OCI-LY7 (cell line): ENCODE data around the gene SF3A1. TPM values are rescaled to one million over a fixed set of nuclear protein-coding genes. Genes with fewer than 3 reads are reported as not detected.

Source experiments
- BruUV-seq: library from RNA; stranded (reverse); fragments of 400-500 nt; replicated peaks from 2 replicates; lab custom pipeline; 2021; lab: Mats Ljungman, UMichigan
- CTCF ChIA-PET: fragments of 300-600 bp; sonication (Branson Sonifier 250); formaldehyde crosslinking; loops from one replicate; lab custom pipeline; 2022; ENCODE audit warnings: antibody characterized with exemption; ENCODE audit not compliant: unreplicated experiment; lab: Charles Lee
- POLR2A ChIA-PET: fragments of 300-600 bp; sonication (Branson Sonifier 250); formaldehyde crosslinking; loops from one replicate; lab custom pipeline; 2022; ENCODE audit warnings: antibody characterized with exemption; lab: Charles Lee
- DNase-seq: peaks from one replicate; pipeline ENCODE4 v3.0.0-alpha.2; 2015; ENCODE audit warnings: low spot score
- H2AFZ ChIP-seq: fragments of 200-600 bp; sonication (generic), shearing (Covaris generic); 2 replicates; pipeline ENCODE4 v1.6.1; 2014; ENCODE audit warnings: mild to moderate bottlenecking, antibody characterized with exemption, low read length, moderate library complexity
- H3K27ac ChIP-seq: fragments of 200-600 bp; sonication (generic); 2 replicates; pipeline ENCODE4 v1.5.1; 2014; ENCODE audit warnings: mixed run types, low read depth, mild to moderate bottlenecking, moderate library complexity, low read length, inconsistent platforms; ENCODE audit not compliant: poor library complexity, severe bottlenecking
- H3K36me3 ChIP-seq: fragments of 200-600 bp; sonication (generic); 2 replicates; pipeline ENCODE4 v1.6.1; 2014; ENCODE audit warnings: mild to moderate bottlenecking, antibody characterized with exemption, low read length, moderate library complexity, mixed read lengths; ENCODE audit not compliant: insufficient read depth
- H3K4me1 ChIP-seq: fragments of 200-600 bp; sonication (generic); 2 replicates; pipeline ENCODE4 v1.5.1; 2014; ENCODE audit warnings: mild to moderate bottlenecking, low read length; ENCODE audit not compliant: insufficient read depth, poor library complexity, severe bottlenecking
- H3K4me2 ChIP-seq: fragments of 200-600 bp; sonication (generic); 2 replicates; pipeline ENCODE4 v1.6.1; 2014; ENCODE audit warnings: mild to moderate bottlenecking, low read length
- H3K4me3 ChIP-seq: fragments of 200-600 bp; sonication (generic); 2 replicates; pipeline ENCODE4 v1.5.1; 2014; ENCODE audit warnings: mild to moderate bottlenecking, low read depth, low read length; ENCODE audit not compliant: poor library complexity, severe bottlenecking
- H3K79me2 ChIP-seq: fragments of 200-600 bp; sonication (generic); 2 replicates; pipeline ENCODE4 v1.6.1; 2016; ENCODE audit warnings: low read depth, mild to moderate bottlenecking, low read length, moderate library complexity, mixed read lengths; ENCODE audit not compliant: insufficient read depth
- H3K9me2 ChIP-seq: fragments of 200-600 bp; sonication (generic); 2 replicates; pipeline ENCODE4 v1.6.1; 2016; ENCODE audit warnings: mild to moderate bottlenecking, low read length, mixed read lengths; ENCODE audit not compliant: insufficient read depth
- H3K9me3 ChIP-seq: fragments of 200-600 bp; sonication (generic); 2 replicates; pipeline ENCODE4 v1.6.1; 2014; ENCODE audit warnings: mild to moderate bottlenecking, mixed run types, low read length, mixed read lengths
- H4K20me1 ChIP-seq: fragments of 200-600 bp; sonication (generic); 2 replicates; pipeline ENCODE4 v1.6.1; 2014; ENCODE audit warnings: mild to moderate bottlenecking, antibody characterized with exemption, low read length, moderate library complexity, mixed read lengths; ENCODE audit not compliant: insufficient read depth
- CTCF ChIP-seq: fragments of 200-600 bp; sonication (generic); conservative IDR thresholded peaks from 2 replicates; pipeline ENCODE4 v1.5.1; 2014; ENCODE audit warnings: mild to moderate bottlenecking, antibody characterized with exemption, low read length, moderate library complexity, mixed read lengths
- EZH2phosphoT487 ChIP-seq: fragments of 200-600 bp; sonication (generic); IDR thresholded peaks from 2 replicates; pipeline ENCODE4 v1.6.1; 2018; ENCODE audit warnings: low read depth, borderline replicate concordance, mild to moderate bottlenecking, mixed run types, antibody characterized with exemption, low read length, moderate library complexity, mixed read lengths
- intact Hi-C: fragments of 100-400 bp; cut with micrococcal nuclease; formaldehyde crosslinking; loops from one replicate; pipeline ENCODE4 v1.10.0; 2022; ENCODE audit not compliant: unreplicated experiment
- total RNA-seq, 2 experiments: library from RNA; depleted of rRNA in 1 of 2; stranded (reverse); fragments of >200 nt in 1 of 2; shearing (Covaris generic) in 1 of 2; gene quantifications; 2 replicates each; pipeline ENCODE4 v1.2.3, GENCODE V29; 2014 to 2022

Gene SF3A1
- total RNA-seq, 2 experiments from 2014 or later: 71.8 to 200 TPM

- intact Hi-C loops: loop anchor here (2.0 to 5.0 kb wide), 2 partner anchors 59 to 274 kb away; partner anchors contain the start of gene TBC1D10A
- H3K36me3 ChIP-seq: no peaks in the 10 kb centered on the region; the same call in 1 of the 2 replicates
- H3K4me3 ChIP-seq: no peak overlapping the region
- no peak overlapping the region for H2AFZ ChIP-seq
- H3K4me2 ChIP-seq: no peak overlapping the region
- BruUV-seq: no TSS peak
- peaks cover 6% of the 10 kb centered on the region; the same call in 1 of the 2 replicates for H3K9me3 ChIP-seq
- no peak for DNase-seq
- H3K79me2 ChIP-seq: no peaks in the 10 kb centered on the region
- H3K27ac ChIP-seq: no peak overlapping the region
- H3K4me1 ChIP-seq: peaks cover 10% of the 10 kb centered on the region
- H4K20me1 ChIP-seq: no peaks in the 10 kb centered on the region
- TF ChIP-seq CTCF (no peak), EZH2phosphoT487 (no peak)
- ChIA-PET CTCF (interaction anchor here (0.9 kb wide), 1 partner anchor 98 kb away, joined by 7 read pairs; no protein-coding TSS in a partner anchor), POLR2A (interaction anchor here (0.8 kb wide), 1 partner anchor 36 kb away, joined by 3 read pairs; no protein-coding TSS in a partner anchor)
- H3K9me2 ChIP-seq: no peaks in the 10 kb centered on the region
Measured at GRCh38 chr22:30385942-30386341, 29.2 kb upstream of the SF3A1 start.

GRCh38 chr22:30383061-30383460 lies 26.4 kb upstream of the SF3A1 start:
- no peak for DNase-seq
- no peak for TF ChIP-seq EZH2phosphoT487
- TF ChIP-seq CTCF: 0 out of 2 replicates have a peak, but pooled peaks have one; percentile 17
- ChIA-PET CTCF (no interaction called here), POLR2A (interaction anchor here (0.6 kb wide), 1 partner anchor 31 kb away, joined by 3 read pairs; no protein-coding TSS in a partner anchor)
- Histone ChIP-seq H3K9me3 (no peaks in the 10 kb centered on the region), H3K4me2 (no peak overlapping the region), H2AFZ (no peak overlapping the region), H3K4me3 (no peak overlapping the region), H3K79me2 (no peaks in the 10 kb centered on the region), H4K20me1 (no peaks in the 10 kb centered on the region), H3K36me3 (no peaks in the 10 kb centered on the region), H3K9me2 (no peaks in the 10 kb centered on the region), H3K27ac (no peak overlapping the region), H3K4me1 (peaks cover 13% of the 10 kb centered on the region)
- intact Hi-C loops: no loop called here
- no TSS peak for BruUV-seq

- H3K27ac ChIP-seq: no peak overlapping the region
- no peaks in the 10 kb centered on the region for H3K36me3 ChIP-seq
- no TSS peak for BruUV-seq
- H3K79me2 ChIP-seq: no peaks in the 10 kb centered on the region
- no peak overlapping the region for H3K4me3 ChIP-seq
- CTCF ChIA-PET: interaction anchor here (0.6 kb wide), 1 partner anchor 41 kb away, joined by 3 read pairs; no protein-coding TSS in a partner anchor
- POLR2A ChIA-PET: no interaction called here
- no peaks in the 10 kb centered on the region for H3K9me2 ChIP-seq
- H3K4me1 ChIP-seq: peaks cover 13% of the 10 kb centered on the region
- no peak overlapping the region for H2AFZ ChIP-seq
- H3K9me3 ChIP-seq: no peaks in the 10 kb centered on the region
- H4K20me1 ChIP-seq: no peaks in the 10 kb centered on the region
- no peak overlapping the region for H3K4me2 ChIP-seq
- intact Hi-C loops: no loop called here
- TF ChIP-seq CTCF (no peak), EZH2phosphoT487 (no peak)
- no peak for DNase-seq
Measured at GRCh38 chr22:30382340-30382739, 25.6 kb upstream of the SF3A1 start.
